H1 (cell line): ENCODE results near the gene MYOT. TPM values are rescaled to one million over a fixed set of nuclear protein-coding genes. Genes with fewer than 3 reads are reported as not detected.

Experiments
- BRCA1 ChIP-seq: IDR thresholded peaks from 2 replicates; pipeline ENCODE4 v1.6.1; 2012; ENCODE audit warnings: low read depth, low read length, improper control_type of control experiment
- CHD2 ChIP-seq: IDR thresholded peaks from 2 replicates; pipeline ENCODE4 v1.6.1; 2012; ENCODE audit warnings: low read length, improper control_type of control experiment
- GABPA ChIP-seq: IDR thresholded peaks from 2 replicates; pipeline ENCODE4 v1.6.1; 2011; ENCODE audit warnings: mild to moderate bottlenecking, low read length, moderate library complexity, borderline replicate concordance; ENCODE audit not compliant: insufficient read depth
- KDM1A ChIP-seq: fragments of 200-600, 300-600 bp; sonication (generic); IDR thresholded peaks from 2 replicates; pipeline ENCODE4 v1.7.1; 2016; ENCODE audit warnings: mild to moderate bottlenecking, low read length, borderline replicate concordance
- NANOG ChIP-seq: IDR thresholded peaks from 2 replicates; pipeline ENCODE4 v1.6.1; 2011; ENCODE audit warnings: low read length, low read depth, mild to moderate bottlenecking, inconsistent platforms; ENCODE audit not compliant: insufficient read depth, poor library complexity, severe bottlenecking
- RFX5 ChIP-seq: IDR thresholded peaks from 2 replicates; pipeline ENCODE4 v1.6.1; 2011; ENCODE audit warnings: low read depth, low read length, improper control_type of control experiment, borderline replicate concordance
- ZNF274 ChIP-seq: IDR thresholded peaks from 2 replicates; pipeline ENCODE4 v1.7.0; 2012; ENCODE audit warnings: low read length, borderline replicate concordance; ENCODE audit errors: extremely low read depth
- polyA plus RNA-seq, 7 experiments: library from polyadenylated mRNA; depleted of rRNA in 3 of 7; stranded (reverse) in 5 of 7; unstranded in 2 of 7; fragments of >200 nt in 5 of 7; fragments of 200-250 nt in 2 of 7; gene quantifications; 1 replicate in 5 of 7; 2 replicates in 1 of 7; 4 replicates in 1 of 7; pipeline versions ENCODE4 v1.2.1 to v1.2.3, GENCODE V29; 2011 to 2013; ENCODE audit warnings: missing spikeins in 2 of 7, mixed read lengths in 2 of 7
- total RNA-seq: library from RNA; stranded (reverse); fragmentation: NEBNext Ultra II Directional; extraction: Animal tissue kit (Norgen Biotek cat#: 25700); gene quantifications from 2 replicates; pipeline ENCODE4 v1.2.1, GENCODE V29; 2021

Gene MYOT
- total and polyA plus RNA-seq, 2 of the 8 experiments (the other 6 are each of a cell fraction or from before 2014, with no cell fraction given), result not detected

GRCh38 chr5:137890845-137891244 lies 23.2 kb downstream of the MYOT start (continued):
- TF ChIP-seq BRCA1 (no peak), RFX5 (no peak), GABPA (no peak), CHD2 (no peak), ZNF274 (no peak), KDM1A (no peak), NANOG (no peak)
